ENCODE results near the gene GPR3. TPM values are rescaled to one million over a fixed set of nuclear protein-coding genes. Genes with fewer than 3 reads are reported as not detected.

Gene GPR3
- total and polyA plus RNA-seq, 2 donors (not counting 3 experiments of a cell fraction or from before 2014, with no cell fraction given): 1.8 TPM

GRCh38 chr1:27397110-27397509 lies 4.7 kb downstream of the GPR3 start:
- no peak for FAIRE-seq
- Histone ChIP-seq H3K4me2 (ENCODE audit: insufficient read depth, low read length) (no peak overlapping the region), H3K27ac (ENCODE audit: insufficient read depth, low read depth, low read length) (no peak overlapping the region), H3K79me2 (ENCODE audit: control insufficient read depth, insufficient read depth, low read length) (peaks cover 5% of the 10 kb centered on the region), H3K4me3 (replicated peaks in 1 of 3; ENCODE audit: insufficient read depth in 1 of 3, low read depth in 1 of 3, low read length in 3 of 3) (no peak overlapping the region), H3K9me1 (replicated peaks; ENCODE audit: control insufficient read depth, extremely low read depth, insufficient read depth, low read length) (no peaks in the 10 kb centered on the region), H3K36me3 (ENCODE audit: control insufficient read depth in 2 of 2, extremely low read depth in 1 of 2, insufficient read depth in 2 of 2, low read length in 2 of 2) (no peaks in the 10 kb centered on the region), H2AFZ (ENCODE audit: low read depth, low read length) (no peak overlapping the region), H3K4me1 (ENCODE audit: control insufficient read depth, extremely low read depth, insufficient read depth, low read length) (peaks cover 5% of the 10 kb centered on the region), H3K9ac (replicated peaks; ENCODE audit: extremely low read depth, insufficient read depth, low read length) (no peak overlapping the region), H4K20me1 (replicated peaks; ENCODE audit: control insufficient read depth, extremely low read depth, insufficient read depth, low read length) (no peaks in the 10 kb centered on the region), H3K27me3 (ENCODE audit: control insufficient read depth in 2 of 2, insufficient read depth in 2 of 2, low read length in 2 of 2) (no peaks in the 10 kb centered on the region), H3K9me3 (replicated peaks; ENCODE audit: control insufficient read depth, insufficient read depth, low read length) (no peaks in the 10 kb centered on the region)
- no peak for DNase-seq (ENCODE audit: low read depth, low spot score)
- intact Hi-C loops (cut with micrococcal nuclease): loop anchor here (10.0 kb wide), 1 partner anchor 282 kb away; no protein-coding TSS in a partner anchor
- dilution Hi-C loops (cut with MboI; ENCODE audit: extremely low pct_ligation_motif_present, low sequenced_read_pairs): no loop called here
- no TSS peak for BruUV-seq (replicated peaks)
- TF ChIP-seq GATA2 (IDR thresholded peaks at IDR 0.05; ENCODE audit: insufficient read depth, insufficient read length, low read depth, low read length) (no peak), EZH2 (IDR thresholded peaks at IDR 0.05; ENCODE audit: borderline replicate concordance, low read depth, low read length, severe bottlenecking) (no peak), CTCF (IDR thresholded peaks at IDR 0.05; ENCODE audit: extremely low read depth in 1 of 2, insufficient read depth in 1 of 2, low read depth in 1 of 2, low read length in 2 of 2) (no peak), POLR2A (IDR thresholded peaks at IDR 0.05; ENCODE audit: low read depth, low read length) (no peak), MYC (IDR thresholded peaks at IDR 0.05; ENCODE audit: low read depth, low read length) (no peak), FOS (IDR thresholded peaks at IDR 0.05; ENCODE audit: borderline replicate concordance, insufficient read depth, low read length) (no peak), POLR2AphosphoS5 (IDR thresholded peaks at IDR 0.05; ENCODE audit: insufficient read depth, low read depth, low read length) (no peak), JUN (IDR thresholded peaks at IDR 0.05; ENCODE audit: borderline replicate concordance, insufficient read depth, insufficient read length, low read depth) (no peak), MAX (IDR thresholded peaks at IDR 0.05; ENCODE audit: insufficient read depth, insufficient read length) (no peak)
- ChIA-PET CTCF (interaction anchor here (0.6 to 6.6 kb wide), 12 partner anchors 10 to 295 kb away, joined by 3 to 275 read pairs (median 8); partner anchors contain the start of genes AHDC1 and MAP3K6), POLR2A (no interaction called here)
